Subcutaneous adipose tissue (tissue), 4 donors: ENCODE measurements around the gene POLR2F. TPM values are rescaled to one million over a fixed set of nuclear protein-coding genes. Genes with fewer than 3 reads are reported as not detected.

ENCODE experiments used
- CTCF ChIP-seq: fragments of 450-650 bp; IDR thresholded peaks from one replicate; pipeline ENCODE4 v1.5.1; 2016; ENCODE audit warnings: low read depth, mild to moderate bottlenecking, control low read depth, antibody characterized with exemption, moderate library complexity
- total RNA-seq, 4 donors: library from RNA; depleted of rRNA; stranded (reverse); fragments of >200 nt; gene quantifications; one replicate each; pipeline ENCODE4 v1.1.0, GENCODE V29; 2016

Gene POLR2F
- total RNA-seq, 4 donors from 2014 or later: 49.3 to 93.9 (median 67.8) TPM

DNA sequence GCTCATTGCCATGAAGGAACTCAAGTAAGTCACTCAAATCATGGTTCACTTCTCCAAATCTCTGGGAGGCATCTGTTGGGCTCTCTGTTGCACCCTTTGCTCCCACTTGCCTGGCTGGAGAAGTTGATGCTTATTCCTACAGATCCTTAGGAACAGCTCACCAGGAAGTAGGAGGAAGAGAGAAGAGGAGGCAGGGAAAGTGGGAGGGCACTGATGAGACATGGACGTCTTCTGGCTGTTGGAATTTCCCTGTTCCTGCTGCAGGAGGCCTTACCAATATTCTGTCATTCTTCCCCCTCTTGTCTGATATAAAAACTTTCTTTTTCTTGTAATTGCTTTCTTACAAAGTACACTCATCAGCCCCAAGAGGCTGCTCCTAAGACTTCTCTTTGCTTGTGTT is 13.6 kb downstream of the POLR2F start:
- TF ChIP-seq CTCF: no peak

- no peak for TF ChIP-seq CTCF
Measured at GRCh38 chr22:37967637-37968451, 14.3 kb downstream of the POLR2F start.

DNA sequence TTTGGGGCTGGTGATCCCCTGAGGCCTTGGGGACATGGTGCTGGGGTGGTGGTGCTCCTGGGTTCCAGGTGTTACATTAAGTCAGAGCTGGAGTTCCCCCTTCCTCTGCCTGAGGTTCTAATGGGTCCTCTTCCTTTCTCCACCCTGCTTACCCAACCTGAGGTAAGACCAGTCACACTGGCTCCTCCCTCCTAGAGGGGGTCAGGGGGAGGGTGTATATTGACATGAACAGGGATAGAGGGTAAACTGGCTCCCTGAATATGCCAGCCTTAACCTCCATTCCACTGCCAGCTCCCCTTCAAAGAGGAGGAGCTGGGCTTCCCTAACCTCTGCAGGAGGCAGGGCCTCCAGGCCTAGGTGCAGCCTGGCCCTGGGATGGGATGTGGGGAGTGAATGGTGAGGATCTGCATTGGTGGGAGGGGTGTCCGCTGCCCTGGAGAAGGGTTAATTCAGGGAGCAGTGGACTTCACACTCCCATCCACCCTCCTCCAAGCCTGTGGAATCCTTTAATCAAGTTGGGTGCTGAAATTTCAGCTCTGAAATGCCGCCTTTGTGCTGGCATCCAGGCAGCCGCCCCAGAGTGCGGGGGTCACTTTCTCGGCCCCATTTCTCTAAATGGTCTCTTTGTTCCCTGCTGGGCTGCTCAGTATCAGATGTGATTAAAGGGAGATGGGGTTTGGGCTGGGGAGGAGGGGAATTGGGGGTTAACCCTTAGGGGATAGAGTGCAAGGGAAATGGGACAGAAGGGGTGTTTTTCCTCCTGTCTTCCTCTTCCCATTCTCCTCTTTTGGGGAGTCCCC is 15.2 kb downstream of the POLR2F start:
- no peak for TF ChIP-seq CTCF

DNA sequence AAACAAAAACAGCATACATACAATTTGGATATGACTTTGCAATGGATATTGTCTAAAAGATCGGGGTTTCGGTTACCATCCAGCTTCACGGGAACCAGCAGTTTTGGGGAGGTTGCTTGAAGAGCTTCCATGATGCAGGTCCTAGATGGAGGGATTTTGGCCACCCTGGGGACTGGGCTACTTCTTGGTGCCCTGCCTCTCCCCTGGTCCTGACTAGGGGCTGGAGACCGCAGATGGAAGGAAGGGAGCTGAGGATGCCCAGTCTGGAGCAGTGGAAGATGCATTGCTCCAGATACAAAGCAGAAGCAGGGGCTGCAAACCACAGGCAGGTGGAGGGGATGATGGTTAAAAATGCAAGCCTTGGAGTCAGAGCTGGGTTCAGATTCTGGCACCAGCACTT is 17.4 kb downstream of the POLR2F start:
- TF ChIP-seq CTCF: no peak

GRCh38 chr22:37971475-37972434 is 18.3 kb downstream of the POLR2F start:
- no peak for TF ChIP-seq CTCF

- no peak for TF ChIP-seq CTCF
Measured at GRCh38 chr22:37972527-37972926, 19.0 kb downstream of the POLR2F start.
